Measurements from ENCODE around the gene GPR132. TPM values are rescaled to one million over a fixed set of nuclear protein-coding genes. Genes with fewer than 3 reads are reported as not detected.

The GPR132 gene
- total and polyA plus RNA-seq, 9 of the 15 experiments (the other 6 are each of a cell fraction or from before 2014, with no cell fraction given) = 0.01 to 1.1 (median 0.25) TPM; not detected in 1

GRCh38 chr14:105086833-105087307, 21.6 kb upstream of the GPR132 start (continued):
- TF ChIP-seq SP1 (CRISPR knock-in tag; IDR thresholded peaks at IDR 0.05) (0 out of 2 replicates have a peak, but pooled peaks have one; percentile 24), PHF21A (IDR thresholded peaks at IDR 0.05; ENCODE audit: borderline replicate concordance, low read depth) (no peak), SMAD4 (CRISPR knock-in tag; conservative IDR thresholded peaks at IDR 0.05) (peak; percentile 64; the same call in 1 of the 2 replicates), ZBTB7A (IDR thresholded peaks at IDR 0.05; ENCODE audit: borderline replicate concordance, control insufficient read depth, low read depth, low read length) (0 out of 2 replicates have a peak, but pooled peaks have one; percentile 35), EGR1 (conservative IDR thresholded peaks at IDR 0.05) (0 out of 2 replicates have a peak, but pooled peaks have one; percentile 13), MAX (CRISPR knock-in tag; IDR thresholded peaks at IDR 0.05) (peak; percentile 34; the same call in 1 of the 2 replicates), HMGN3 (IDR thresholded peaks at IDR 0.05; ENCODE audit: borderline replicate concordance, extremely low read depth, insufficient read length, low read depth, low read length) (peak; percentile 52), U2AF2 (optimal IDR thresholded peaks at IDR 0.05; ENCODE audit: low read depth, low read length) (no peak), CTCFL (IDR thresholded peaks at IDR 0.05; ENCODE audit: borderline replicate concordance, insufficient read depth, low read depth, low read length, poor library complexity, severe bottlenecking) (peak; percentile 68), BCOR (IDR thresholded peaks at IDR 0.05) (peak; percentile 88), ELF2 (CRISPR knock-in tag; IDR thresholded peaks at IDR 0.05) (no peak), SAFB2 (IDR thresholded peaks at IDR 0.05; ENCODE audit: borderline replicate concordance, low read depth, low read length, severe bottlenecking) (no peak)
- TF ChIP-seq, protein P1, sequence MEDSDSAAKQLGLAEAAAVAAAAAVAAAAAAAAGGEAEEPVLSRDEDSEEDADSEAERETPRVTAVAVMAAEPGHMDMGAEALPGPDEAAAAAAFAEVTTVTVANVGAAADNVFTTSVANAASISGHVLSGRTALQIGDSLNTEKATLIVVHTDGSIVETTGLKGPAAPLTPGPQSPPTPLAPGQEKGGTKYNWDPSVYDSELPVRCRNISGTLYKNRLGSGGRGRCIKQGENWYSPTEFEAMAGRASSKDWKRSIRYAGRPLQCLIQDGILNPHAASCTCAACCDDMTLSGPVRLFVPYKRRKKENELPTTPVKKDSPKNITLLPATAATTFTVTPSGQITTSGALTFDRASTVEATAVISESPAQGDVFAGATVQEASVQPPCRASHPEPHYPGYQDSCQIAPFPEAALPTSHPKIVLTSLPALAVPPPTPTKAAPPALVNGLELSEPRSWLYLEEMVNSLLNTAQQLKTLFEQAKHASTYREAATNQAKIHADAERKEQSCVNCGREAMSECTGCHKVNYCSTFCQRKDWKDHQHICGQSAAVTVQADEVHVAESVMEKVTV (CRISPR knock-in tag; IDR thresholded peaks at IDR 0.05) = peak; percentile 64
- TF ChIP-seq, protein P2, sequence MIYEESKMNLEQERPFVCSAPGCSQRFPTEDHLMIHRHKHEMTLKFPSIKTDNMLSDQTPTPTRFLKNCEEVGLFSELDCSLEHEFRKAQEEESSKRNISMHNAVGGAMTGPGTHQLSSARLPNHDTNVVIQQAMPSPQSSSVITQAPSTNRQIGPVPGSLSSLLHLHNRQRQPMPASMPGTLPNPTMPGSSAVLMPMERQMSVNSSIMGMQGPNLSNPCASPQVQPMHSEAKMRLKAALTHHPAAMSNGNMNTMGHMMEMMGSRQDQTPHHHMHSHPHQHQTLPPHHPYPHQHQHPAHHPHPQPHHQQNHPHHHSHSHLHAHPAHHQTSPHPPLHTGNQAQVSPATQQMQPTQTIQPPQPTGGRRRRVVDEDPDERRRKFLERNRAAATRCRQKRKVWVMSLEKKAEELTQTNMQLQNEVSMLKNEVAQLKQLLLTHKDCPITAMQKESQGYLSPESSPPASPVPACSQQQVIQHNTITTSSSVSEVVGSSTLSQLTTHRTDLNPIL (CRISPR knock-in tag; IDR thresholded peaks at IDR 0.05) = no peak
- TF ChIP-seq, protein P3, sequence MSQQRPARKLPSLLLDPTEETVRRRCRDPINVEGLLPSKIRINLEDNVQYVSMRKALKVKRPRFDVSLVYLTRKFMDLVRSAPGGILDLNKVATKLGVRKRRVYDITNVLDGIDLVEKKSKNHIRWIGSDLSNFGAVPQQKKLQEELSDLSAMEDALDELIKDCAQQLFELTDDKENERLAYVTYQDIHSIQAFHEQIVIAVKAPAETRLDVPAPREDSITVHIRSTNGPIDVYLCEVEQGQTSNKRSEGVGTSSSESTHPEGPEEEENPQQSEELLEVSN (IDR thresholded peaks at IDR 0.05; ENCODE audit: borderline replicate concordance in 1 of 2, extremely low read depth in 1 of 2, insufficient read depth in 1 of 2, insufficient read length in 1 of 2, low read depth in 1 of 2, low read length in 1 of 2, poor library complexity in 1 of 2, severe bottlenecking in 1 of 2) = no peak
- TF ChIP-seq, protein P4, sequence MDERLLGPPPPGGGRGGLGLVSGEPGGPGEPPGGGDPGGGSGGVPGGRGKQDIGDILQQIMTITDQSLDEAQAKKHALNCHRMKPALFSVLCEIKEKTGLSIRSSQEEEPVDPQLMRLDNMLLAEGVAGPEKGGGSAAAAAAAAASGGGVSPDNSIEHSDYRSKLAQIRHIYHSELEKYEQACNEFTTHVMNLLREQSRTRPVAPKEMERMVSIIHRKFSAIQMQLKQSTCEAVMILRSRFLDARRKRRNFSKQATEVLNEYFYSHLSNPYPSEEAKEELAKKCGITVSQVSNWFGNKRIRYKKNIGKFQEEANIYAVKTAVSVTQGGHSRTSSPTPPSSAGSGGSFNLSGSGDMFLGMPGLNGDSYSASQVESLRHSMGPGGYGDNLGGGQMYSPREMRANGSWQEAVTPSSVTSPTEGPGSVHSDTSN (CRISPR knock-in tag; IDR thresholded peaks at IDR 0.05; ENCODE audit: low read depth) = no peak
- TF ChIP-seq, protein P4 (tag; conservative IDR thresholded peaks at IDR 0.05; ENCODE audit: low read depth) = no peak

Measured in K562 (cell line).